IMR-90 (cell line): ENCODE data around the gene KY. TPM values are rescaled to one million over a fixed set of nuclear protein-coding genes. Genes with fewer than 3 reads are reported as not detected.

ENCODE experiments used
- ATAC-seq: fragments of 200-7000 bp; cut with Tn5 transposase; 2 replicates; pipeline ENCODE4 v1.9.1; 2020; ENCODE audit warnings: low read depth, mild to moderate bottlenecking, moderate library complexity
- BruUV-seq: library from RNA; stranded (reverse); fragments of 400-500 nt; replicated peaks from 2 replicates; lab custom pipeline; 2021; lab: Mats Ljungman, UMichigan
- CTCF ChIA-PET: fragments of 300-600 bp; formaldehyde crosslinking; extraction: SDS; loops from one replicate; lab custom pipeline; 2021; ENCODE audit warnings: antibody characterized with exemption; lab: Yijun Ruan, JAX
- POLR2A ChIA-PET: fragments of 300-600 bp; sonication (Branson Sonifier 250); formaldehyde crosslinking; loops from one replicate; lab custom pipeline; 2022; ENCODE audit warnings: antibody characterized with exemption; ENCODE audit not compliant: unreplicated experiment; lab: Charles Lee
- DNase-seq: peaks from one replicate; pipeline ENCODE4 v3.0.0; 2013
- H2AFZ ChIP-seq: replicated peaks from 2 replicates; pipeline ENCODE3; 2013; ENCODE audit warnings: low read length, mild to moderate bottlenecking; ENCODE audit not compliant: poor library complexity
- H2AK5ac ChIP-seq: 2 replicates; pipeline ENCODE4 v1.6.1; 2013; ENCODE audit warnings: low read depth, low read length, inconsistent platforms
- H2AK9ac ChIP-seq: replicated peaks from 2 replicates; pipeline ENCODE3; 2013; ENCODE audit warnings: mild to moderate bottlenecking, low read depth, low read length, moderate library complexity; ENCODE audit not compliant: poor library complexity
- H2BK120ac ChIP-seq: 2 replicates; pipeline ENCODE4 v1.6.1; 2013; ENCODE audit warnings: low read depth, low read length, inconsistent platforms
- H2BK15ac ChIP-seq: 3 replicates; pipeline ENCODE4 v1.6.1; 2013; ENCODE audit warnings: low read depth, low read length, inconsistent platforms
- H2BK20ac ChIP-seq: 2 replicates; pipeline ENCODE4 v1.6.1; 2013; ENCODE audit warnings: low read depth, mild to moderate bottlenecking, inconsistent platforms, low read length, moderate library complexity
- H2BK5ac ChIP-seq: 2 replicates; pipeline ENCODE4 v1.6.1; 2013; ENCODE audit warnings: mild to moderate bottlenecking, low read depth, low read length, inconsistent platforms; ENCODE audit not compliant: poor library complexity, severe bottlenecking
- H3K14ac ChIP-seq: replicated peaks from 2 replicates; pipeline ENCODE4 v1.6.1; 2013; ENCODE audit warnings: low read depth, low read length, inconsistent platforms
- H3K18ac ChIP-seq: 2 replicates; pipeline ENCODE4 v1.6.1; 2013; ENCODE audit warnings: low read depth, low read length, control low read depth
- H3K23ac ChIP-seq: 2 replicates; pipeline ENCODE4 v1.6.1; 2013; ENCODE audit warnings: low read depth, low read length, inconsistent platforms
- H3K27ac ChIP-seq: 2 replicates; pipeline ENCODE4 v1.5.1; 2013; ENCODE audit warnings: mild to moderate bottlenecking, control low read depth, low read length; ENCODE audit not compliant: insufficient read depth
- H3K27me3 ChIP-seq: 2 replicates; pipeline ENCODE4 v1.6.1; 2013; ENCODE audit warnings: low read length; ENCODE audit not compliant: control insufficient read depth, insufficient read depth
- H3K36me3 ChIP-seq: 2 replicates; pipeline ENCODE4 v1.6.1; 2013; ENCODE audit warnings: low read length, mixed read lengths; ENCODE audit not compliant: control insufficient read depth, insufficient read depth
- H3K4ac ChIP-seq: 2 replicates; pipeline ENCODE4 v1.6.1; 2013; ENCODE audit warnings: low read depth, low read length, inconsistent platforms
- H3K4me1 ChIP-seq: 2 replicates; pipeline ENCODE4 v1.6.1; 2013; ENCODE audit warnings: low read length, mixed read lengths; ENCODE audit not compliant: control insufficient read depth, insufficient read depth
- H3K4me2 ChIP-seq: 2 replicates; pipeline ENCODE4 v1.6.1; 2013; ENCODE audit warnings: low read depth, mild to moderate bottlenecking, control low read depth, low read length, moderate library complexity
- H3K4me3 ChIP-seq: 2 replicates; pipeline ENCODE4 v1.5.1; 2013; ENCODE audit warnings: low read depth, mild to moderate bottlenecking, control low read depth, low read length, moderate library complexity; ENCODE audit not compliant: insufficient read depth
- H3K56ac ChIP-seq: 2 replicates; pipeline ENCODE4 v1.6.1; 2013; ENCODE audit warnings: low read length, inconsistent platforms; ENCODE audit not compliant: insufficient read depth; ENCODE audit errors: extremely low read depth
- H3K79me1 ChIP-seq, 2 experiments: 2 replicates each; pipeline ENCODE4 v1.6.1; 2013; ENCODE audit warnings: low read length in 2 of 2, inconsistent platforms in 1 of 2, low read depth in 1 of 2
- H3K9ac ChIP-seq: 2 replicates; pipeline ENCODE4 v1.6.1; 2013; ENCODE audit warnings: low read depth, low read length, control low read depth
- H3K9me1 ChIP-seq: 2 replicates; pipeline ENCODE4 v1.6.1; 2013; ENCODE audit warnings: low read length, inconsistent platforms; ENCODE audit not compliant: insufficient read depth
- H3K9me3 ChIP-seq: 2 replicates; pipeline ENCODE4 v1.6.1; 2013; ENCODE audit warnings: low read length; ENCODE audit not compliant: control insufficient read depth, insufficient read depth
- H4K20me1 ChIP-seq: 2 replicates; pipeline ENCODE4 v1.6.1; 2013; ENCODE audit warnings: low read length, inconsistent platforms; ENCODE audit not compliant: insufficient read depth
- H4K5ac ChIP-seq: 2 replicates; pipeline ENCODE4 v1.6.1; 2013; ENCODE audit warnings: mild to moderate bottlenecking, low read depth, low read length, control low read depth
- H4K8ac ChIP-seq, 2 experiments: 2 replicates each; pipeline ENCODE4 v1.6.1; 2013; ENCODE audit warnings: low read depth in 2 of 2, low read length in 2 of 2, control low read depth in 1 of 2, inconsistent platforms in 1 of 2
- H4K91ac ChIP-seq: 2 replicates; pipeline ENCODE4 v1.6.1; 2013; ENCODE audit warnings: low read depth, low read length, inconsistent platforms; ENCODE audit not compliant: insufficient read depth
- WGBS, 2 experiments: methylation state at CpG; one replicate each; pipeline versions ENCODE4 v1.1.5 to v1.1.7; 2013; ENCODE audit warnings: missing lambda C conversion rate in 2 of 2; ENCODE audit not compliant: insufficient read length in 1 of 2; ENCODE audit errors: extremely low coverage in 2 of 2; 5-methylcytosine and 5-hydroxymethylcytosine counted together
- dilution Hi-C: fragments of 300-500 bp; cut with HindIII; formaldehyde crosslinking; loops from one replicate; pipeline ENCODE4 v1.14.3; 2018; ENCODE audit warnings: low sequenced_read_pairs; ENCODE audit not compliant: unreplicated experiment
- in situ Hi-C: fragments of 300-500 bp; cut with MboI; formaldehyde crosslinking; loops from 3 replicates; pipeline ENCODE4 v1.14.3; 2019; ENCODE audit warnings: low sequenced_read_pairs, inconsistent platforms, mixed read lengths
- intact Hi-C: fragments of 100-400 bp; cut with micrococcal nuclease; formaldehyde crosslinking; loops from 2 replicates; pipeline ENCODE4 v1.10.0; 2022
- polyA plus RNA-seq, 3 experiments: library from polyadenylated mRNA; depleted of rRNA; stranded (reverse); fragments of >200 nt; gene quantifications; 2 replicates each; pipeline ENCODE4 v1.2.3, GENCODE V29; 2012; ENCODE audit warnings: low replicate concordance in 1 of 3
- total RNA-seq: library from RNA; depleted of rRNA; stranded (reverse); fragments of >200 nt; gene quantifications from 2 replicates; pipeline ENCODE4 v1.2.3, GENCODE V29; 2012
- TF ChIP-seq, protein P1 (sequence below): conservative IDR thresholded peaks from 2 replicates; pipeline ENCODE4 v1.5.1; 2012; ENCODE audit warnings: mild to moderate bottlenecking, low read depth, low read length, improper control_type of control experiment

KY gene
- total and polyA plus RNA-seq, 2 of the 4 experiments (the other 2 are of a cell fraction) = under 0.01 to 0.09 TPM

DNA sequence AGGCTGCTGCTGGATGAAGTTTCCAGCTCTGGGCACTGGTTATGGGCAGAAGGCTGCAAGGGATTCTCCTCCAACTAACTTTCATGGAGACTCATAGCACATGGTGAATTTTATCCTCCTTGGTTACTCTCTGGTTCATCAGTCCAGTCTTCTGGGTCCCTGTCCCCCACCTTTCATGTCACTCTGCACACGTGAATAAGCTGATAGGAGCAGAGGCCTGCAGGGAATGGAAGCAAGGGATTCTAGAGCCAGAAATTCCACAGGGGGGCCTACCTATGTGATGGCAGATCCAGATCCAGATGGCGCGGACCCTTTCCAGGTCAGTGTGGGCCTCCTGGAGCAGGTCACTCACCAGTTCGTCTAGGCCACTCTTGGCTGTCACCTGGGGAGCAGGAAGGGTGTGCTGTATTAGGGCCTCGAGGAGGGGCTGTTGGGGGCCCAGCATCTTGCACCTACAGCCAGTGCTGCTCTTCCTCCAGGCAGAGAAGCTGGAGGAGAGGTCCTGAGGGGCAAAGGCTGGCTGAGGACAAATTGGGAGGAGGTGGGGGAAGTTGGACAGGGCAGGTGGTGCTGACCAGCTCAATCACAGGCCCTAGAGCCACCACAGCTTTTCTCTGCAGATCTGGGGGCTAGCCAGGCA is 30.2 kb downstream of the KY start:
- Histone ChIP-seq H3K79me1 (no peaks in the 10 kb centered on the region), H4K8ac (no peak overlapping the region), H2AK9ac (no peak overlapping the region), H3K4me2 (no peak overlapping the region), H3K27me3 (peaks cover 13% of the 10 kb centered on the region), H2BK15ac (no peak overlapping the region), H3K14ac (no peak overlapping the region), H2BK120ac (no peak overlapping the region), H3K9ac (no peak overlapping the region), H4K20me1 (no peaks in the 10 kb centered on the region), H3K23ac (no peak overlapping the region), H4K91ac (no peak overlapping the region), H3K9me3 (no peaks in the 10 kb centered on the region), H2BK5ac (no peak overlapping the region), H3K27ac (no peak overlapping the region), H3K56ac (no peak overlapping the region), H3K18ac (no peak overlapping the region; the same call in 1 of the 2 replicates), H3K9me1 (no peaks in the 10 kb centered on the region; the same call in 1 of the 2 replicates), H3K36me3 (no peaks in the 10 kb centered on the region), H4K5ac (no peak overlapping the region), H2BK20ac (no peak overlapping the region), H3K4me1 (no peaks in the 10 kb centered on the region; the same call in 1 of the 2 replicates), H3K4ac (no peak overlapping the region), H2AK5ac (no peak overlapping the region), H2AFZ (no peak overlapping the region), H3K4me3 (no peak overlapping the region)
- ATAC-seq (no peak), DNase-seq (no peak)
- in situ Hi-C loops (no loop called here), intact Hi-C loops (no loop called here), dilution Hi-C loops (no loop called here)
- TF ChIP-seq, protein P1, sequence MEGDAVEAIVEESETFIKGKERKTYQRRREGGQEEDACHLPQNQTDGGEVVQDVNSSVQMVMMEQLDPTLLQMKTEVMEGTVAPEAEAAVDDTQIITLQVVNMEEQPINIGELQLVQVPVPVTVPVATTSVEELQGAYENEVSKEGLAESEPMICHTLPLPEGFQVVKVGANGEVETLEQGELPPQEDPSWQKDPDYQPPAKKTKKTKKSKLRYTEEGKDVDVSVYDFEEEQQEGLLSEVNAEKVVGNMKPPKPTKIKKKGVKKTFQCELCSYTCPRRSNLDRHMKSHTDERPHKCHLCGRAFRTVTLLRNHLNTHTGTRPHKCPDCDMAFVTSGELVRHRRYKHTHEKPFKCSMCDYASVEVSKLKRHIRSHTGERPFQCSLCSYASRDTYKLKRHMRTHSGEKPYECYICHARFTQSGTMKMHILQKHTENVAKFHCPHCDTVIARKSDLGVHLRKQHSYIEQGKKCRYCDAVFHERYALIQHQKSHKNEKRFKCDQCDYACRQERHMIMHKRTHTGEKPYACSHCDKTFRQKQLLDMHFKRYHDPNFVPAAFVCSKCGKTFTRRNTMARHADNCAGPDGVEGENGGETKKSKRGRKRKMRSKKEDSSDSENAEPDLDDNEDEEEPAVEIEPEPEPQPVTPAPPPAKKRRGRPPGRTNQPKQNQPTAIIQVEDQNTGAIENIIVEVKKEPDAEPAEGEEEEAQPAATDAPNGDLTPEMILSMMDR = no peak
- WGBS, 2 experiments = no CpG with 5 or more reads among the region's 5 CpGs
- POLR2A ChIA-PET = no interaction called here
- CTCF ChIA-PET = interaction anchor here (1.4 kb wide), 1 partner anchor 10 kb away, joined by 3 read pairs; no protein-coding TSS in a partner anchor
- BruUV-seq = no TSS peak
